ENCODE measurements around the gene MOBP. TPM values are rescaled to one million over a fixed set of nuclear protein-coding genes. Genes with fewer than 3 reads are reported as not detected.
"Not testable (repeated sequence)": the region's sequence is repeated elsewhere in the genome, so short reads cannot be mapped to it uniquely, and the experiment has no call there.

The MOBP gene
- under 1 TPM in 3 of 4 donors, not detected in 1; under 0.01 to 0.37 (median 0.09) TPM for polyA plus RNA-seq
- long read RNA-seq, donor 1, result 0 reads
- long read RNA-seq, donor 2, result 0 reads
- long read RNA-seq, donor 3, result 0 reads
- long read RNA-seq, donor 4, result 0 reads
- long read RNA-seq, donor 5, result 0 reads
- long read RNA-seq, donor 6, result 0 reads
- long read RNA-seq, donor 7, result 0 reads
- long read RNA-seq, donor 8, result 0 reads
- long read RNA-seq, donor 9, result 0 reads
- long read RNA-seq, donor 10, result 0 reads

GRCh38 chr3:39467394-39468107 lies at the start of gene MOBP:
TSS of gene MOBP (plus strand) at chr3:39467680. CDS start at chr3:39502070, 34,390 bp downstream.
- Histone ChIP-seq H3K27ac (ENCODE audit: low read depth in 1 of 3, low read length in 2 of 3) (no peak within 1 kb of the TSS), H3K4me3 (ENCODE audit: low read depth in 1 of 3, low read length in 3 of 3) (no peak within 1 kb of the TSS), H3K4me1 (ENCODE audit: control insufficient read depth in 3 of 3, insufficient read depth in 2 of 3, low read depth in 1 of 3, low read length in 2 of 3) (no peaks in the 10 kb centered on the region), H3K27me3 (ENCODE audit: control insufficient read depth in 3 of 3, insufficient read depth in 3 of 3, low read length in 3 of 3) (peaks cover 0 to 2% (median 0%) of the 10 kb centered on the region in 3 donors), H3K36me3 (ENCODE audit: control insufficient read depth in 3 of 3, insufficient read depth in 2 of 3, low read depth in 1 of 3, low read length in 3 of 3) (no peaks in the 10 kb centered on the region), H3K9me3 (ENCODE audit: control insufficient read depth in 2 of 2, insufficient read depth in 1 of 2, low read depth in 1 of 2, low read length in 1 of 2) (no peaks in the 10 kb centered on the region)
- FAIRE-seq, result no peak
- WGBS, 3 donors, result 26 to 36% (median 32%) methylated on average over 4 of the region's 4 CpGs
- DNase-seq, result no peak

GRCh38 chr3:39418556-39419225 lies 48.8 kb upstream of the MOBP start:
- not testable (repeated sequence) for H3K36me3 ChIP-seq (ENCODE audit: control insufficient read depth in 3 of 3, insufficient read depth in 2 of 3, low read depth in 1 of 3, low read length in 3 of 3); H3K9me3 ChIP-seq (ENCODE audit: control insufficient read depth in 2 of 2, insufficient read depth in 1 of 2, low read depth in 1 of 2, low read length in 1 of 2); FAIRE-seq; H3K4me3 ChIP-seq (ENCODE audit: low read depth in 1 of 3, low read length in 3 of 3); H3K27ac ChIP-seq (ENCODE audit: low read depth in 1 of 3, low read length in 2 of 3); H3K27me3 ChIP-seq (ENCODE audit: control insufficient read depth in 3 of 3, insufficient read depth in 3 of 3, low read length in 3 of 3); H3K4me1 ChIP-seq (ENCODE audit: control insufficient read depth in 3 of 3, insufficient read depth in 2 of 3, low read depth in 1 of 3, low read length in 2 of 3); DNase-seq
- WGBS, 3 donors, result 55 to 75% (median 62%) methylated on average over 11 to 13 of the region's 14 CpGs

- FAIRE-seq, result no peak
- no peak overlapping the region for H3K4me3 ChIP-seq (ENCODE audit: low read depth in 1 of 3, low read length in 3 of 3)
- H3K36me3 ChIP-seq (ENCODE audit: control insufficient read depth in 3 of 3, insufficient read depth in 2 of 3, low read depth in 1 of 3, low read length in 3 of 3), result no peaks in the 10 kb centered on the region
- H3K27ac ChIP-seq (ENCODE audit: low read depth in 1 of 3, low read length in 2 of 3), result no peak overlapping the region
- H3K27me3 ChIP-seq (ENCODE audit: control insufficient read depth in 3 of 3, insufficient read depth in 3 of 3, low read length in 3 of 3), result no peaks in the 10 kb centered on the region
- H3K4me1 ChIP-seq (ENCODE audit: control insufficient read depth in 3 of 3, insufficient read depth in 2 of 3, low read depth in 1 of 3, low read length in 2 of 3), result no peaks in the 10 kb centered on the region
- WGBS, 3 donors, result 84 to 87% (median 84%) methylated on average over 2 of the region's 2 CpGs
- DNase-seq, result no peak
- H3K9me3 ChIP-seq (ENCODE audit: control insufficient read depth in 2 of 2, insufficient read depth in 1 of 2, low read depth in 1 of 2, low read length in 1 of 2), result no peaks in the 10 kb centered on the region
Measured at GRCh38 chr3:39419742-39420315, 47.7 kb upstream of the MOBP start.

GRCh38 chr3:39420543-39420942 lies 46.9 kb upstream of the MOBP start:
- Histone ChIP-seq H3K27me3 (ENCODE audit: control insufficient read depth in 3 of 3, insufficient read depth in 3 of 3, low read length in 3 of 3) (no peaks in the 10 kb centered on the region), H3K4me1 (ENCODE audit: control insufficient read depth in 3 of 3, insufficient read depth in 2 of 3, low read depth in 1 of 3, low read length in 2 of 3) (no peaks in the 10 kb centered on the region), H3K4me3 (ENCODE audit: low read depth in 1 of 3, low read length in 3 of 3) (no peak overlapping the region), H3K9me3 (ENCODE audit: control insufficient read depth in 2 of 2, insufficient read depth in 1 of 2, low read depth in 1 of 2, low read length in 1 of 2) (no peaks in the 10 kb centered on the region), H3K36me3 (ENCODE audit: control insufficient read depth in 3 of 3, insufficient read depth in 2 of 3, low read depth in 1 of 3, low read length in 3 of 3) (no peaks in the 10 kb centered on the region), H3K27ac (ENCODE audit: low read depth in 1 of 3, low read length in 2 of 3) (no peak overlapping the region)
- no peak for FAIRE-seq
- no peak for DNase-seq
- 86 to 96% (median 91%) methylated on average over 2 of the region's 2 CpGs for WGBS, 3 donors

GRCh38 chr3:39423436-39423970 lies 44.0 kb upstream of the MOBP start:
- FAIRE-seq (no peak), DNase-seq (no peak)
- H3K4me1 ChIP-seq (ENCODE audit: control insufficient read depth in 3 of 3, insufficient read depth in 2 of 3, low read depth in 1 of 3, low read length in 2 of 3), result no peaks in the 10 kb centered on the region
- no peaks in the 10 kb centered on the region for H3K36me3 ChIP-seq (ENCODE audit: control insufficient read depth in 3 of 3, insufficient read depth in 2 of 3, low read depth in 1 of 3, low read length in 3 of 3)
- no peak overlapping the region for H3K4me3 ChIP-seq (ENCODE audit: low read depth in 1 of 3, low read length in 3 of 3)
- H3K27me3 ChIP-seq (ENCODE audit: control insufficient read depth in 3 of 3, insufficient read depth in 3 of 3, low read length in 3 of 3), result no peaks in the 10 kb centered on the region
- WGBS, 3 donors, result 50 to 65% (median 52%) methylated on average over 1 of the region's 1 CpG
- no peaks in the 10 kb centered on the region for H3K9me3 ChIP-seq (ENCODE audit: control insufficient read depth in 2 of 2, insufficient read depth in 1 of 2, low read depth in 1 of 2, low read length in 1 of 2)
- no peak overlapping the region for H3K27ac ChIP-seq (ENCODE audit: low read depth in 1 of 3, low read length in 2 of 3)

- H3K4me1 ChIP-seq (ENCODE audit: control insufficient read depth in 3 of 3, insufficient read depth in 2 of 3, low read depth in 1 of 3, low read length in 2 of 3), result no peaks in the 10 kb centered on the region
- no peaks in the 10 kb centered on the region for H3K9me3 ChIP-seq (ENCODE audit: control insufficient read depth in 2 of 2, insufficient read depth in 1 of 2, low read depth in 1 of 2, low read length in 1 of 2)
- no peak for DNase-seq
- no peaks in the 10 kb centered on the region for H3K36me3 ChIP-seq (ENCODE audit: control insufficient read depth in 3 of 3, insufficient read depth in 2 of 3, low read depth in 1 of 3, low read length in 3 of 3)
- no peak overlapping the region for H3K27ac ChIP-seq (ENCODE audit: low read depth in 1 of 3, low read length in 2 of 3)
- H3K4me3 ChIP-seq (ENCODE audit: low read depth in 1 of 3, low read length in 3 of 3), result no peak overlapping the region
- no peaks in the 10 kb centered on the region for H3K27me3 ChIP-seq (ENCODE audit: control insufficient read depth in 3 of 3, insufficient read depth in 3 of 3, low read length in 3 of 3)
- no peak for FAIRE-seq
- 11 to 70% (median 54%) methylated on average over 1 of the region's 1 CpG for WGBS, 3 donors
Measured at GRCh38 chr3:39426312-39426711, 41.2 kb upstream of the MOBP start.

GRCh38 chr3:39427506-39427905 lies 40.0 kb upstream of the MOBP start:
- Histone ChIP-seq H3K4me3 (ENCODE audit: low read depth in 1 of 3, low read length in 3 of 3) (no peak overlapping the region), H3K27me3 (ENCODE audit: control insufficient read depth in 3 of 3, insufficient read depth in 3 of 3, low read length in 3 of 3) (no peaks in the 10 kb centered on the region), H3K36me3 (ENCODE audit: control insufficient read depth in 3 of 3, insufficient read depth in 2 of 3, low read depth in 1 of 3, low read length in 3 of 3) (no peaks in the 10 kb centered on the region), H3K27ac (ENCODE audit: low read depth in 1 of 3, low read length in 2 of 3) (no peak overlapping the region), H3K9me3 (ENCODE audit: control insufficient read depth in 2 of 2, insufficient read depth in 1 of 2, low read depth in 1 of 2, low read length in 1 of 2) (no peaks in the 10 kb centered on the region), H3K4me1 (ENCODE audit: control insufficient read depth in 3 of 3, insufficient read depth in 2 of 3, low read depth in 1 of 3, low read length in 2 of 3) (no peaks in the 10 kb centered on the region)
- no peak for FAIRE-seq
- DNase-seq, result no peak
- WGBS, 3 donors, result 83 to 87% (median 83%) methylated on average over 1 of the region's 1 CpG

- Histone ChIP-seq H3K27me3 (ENCODE audit: control insufficient read depth in 3 of 3, insufficient read depth in 3 of 3, low read length in 3 of 3) (no peaks in the 10 kb centered on the region), H3K4me3 (ENCODE audit: low read depth in 1 of 3, low read length in 3 of 3) (no peak overlapping the region), H3K36me3 (ENCODE audit: control insufficient read depth in 3 of 3, insufficient read depth in 2 of 3, low read depth in 1 of 3, low read length in 3 of 3) (no peaks in the 10 kb centered on the region), H3K4me1 (ENCODE audit: control insufficient read depth in 3 of 3, insufficient read depth in 2 of 3, low read depth in 1 of 3, low read length in 2 of 3) (peaks cover 0 to 3% (median 0%) of the 10 kb centered on the region in 3 donors), H3K27ac (ENCODE audit: low read depth in 1 of 3, low read length in 2 of 3) (no peak overlapping the region), H3K9me3 (ENCODE audit: control insufficient read depth in 2 of 2, insufficient read depth in 1 of 2, low read depth in 1 of 2, low read length in 1 of 2) (no peaks in the 10 kb centered on the region)
- 69 to 78% (median 77%) methylated on average over 22 of the region's 22 CpGs for WGBS, 3 donors
- DNase-seq, result no peak
- FAIRE-seq, result no peak
Measured at GRCh38 chr3:39428745-39429201, 38.7 kb upstream of the MOBP start.
